ENCODE results near the gene RPS14. TPM values are rescaled to one million over a fixed set of nuclear protein-coding genes. Genes with fewer than 3 reads are reported as not detected.

The RPS14 gene
- total and polyA plus RNA-seq, 10 of the 15 experiments (the other 5 are each of a cell fraction or from before 2014, with no cell fraction given): 2,295 to 4,047 (median 2,787) TPM

DNA sequence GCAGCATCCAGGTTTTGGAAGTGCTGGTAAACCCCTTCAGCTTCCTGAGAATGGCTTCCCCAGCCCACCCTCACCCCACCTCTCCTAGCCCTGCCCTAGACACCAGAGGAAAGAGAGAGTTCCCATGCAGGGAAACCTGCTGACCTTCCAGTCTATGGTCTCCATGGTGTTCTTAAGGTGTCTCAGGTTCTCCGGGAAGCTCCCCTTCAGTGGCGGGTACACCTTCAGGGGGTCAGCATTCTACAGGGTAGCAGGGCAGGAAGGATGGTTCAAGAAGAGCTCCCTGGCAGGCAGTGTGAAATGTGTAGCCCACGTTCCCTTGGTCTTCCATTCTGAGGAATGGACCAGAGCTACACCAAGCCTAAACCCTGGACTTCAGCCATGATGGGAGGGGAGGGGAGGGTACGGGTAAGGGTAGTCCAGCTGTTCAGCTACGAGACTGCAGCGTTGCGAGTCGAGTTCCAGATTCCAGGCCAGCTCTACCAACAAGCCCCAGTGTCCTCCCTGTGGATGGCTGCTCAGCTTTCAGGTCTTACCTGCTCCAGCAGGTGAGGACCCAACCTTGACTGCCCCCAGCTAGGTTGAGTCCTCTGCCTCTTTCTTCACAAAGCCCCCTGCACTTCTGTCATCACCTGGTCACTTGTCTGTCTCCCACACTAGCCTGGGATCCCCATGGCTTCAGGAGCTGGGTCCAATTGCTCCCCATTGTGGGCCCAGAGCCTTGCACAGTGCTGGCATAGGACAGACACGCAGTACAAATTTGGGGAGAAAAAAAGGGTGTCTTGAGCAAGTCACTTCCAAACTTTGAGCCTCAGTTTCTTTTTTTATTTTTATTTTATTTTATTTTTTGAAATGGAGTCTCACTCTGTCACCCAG lies 44.4 kb downstream of the RPS14 start (continued):
- TF ChIP-seq, protein P1, sequence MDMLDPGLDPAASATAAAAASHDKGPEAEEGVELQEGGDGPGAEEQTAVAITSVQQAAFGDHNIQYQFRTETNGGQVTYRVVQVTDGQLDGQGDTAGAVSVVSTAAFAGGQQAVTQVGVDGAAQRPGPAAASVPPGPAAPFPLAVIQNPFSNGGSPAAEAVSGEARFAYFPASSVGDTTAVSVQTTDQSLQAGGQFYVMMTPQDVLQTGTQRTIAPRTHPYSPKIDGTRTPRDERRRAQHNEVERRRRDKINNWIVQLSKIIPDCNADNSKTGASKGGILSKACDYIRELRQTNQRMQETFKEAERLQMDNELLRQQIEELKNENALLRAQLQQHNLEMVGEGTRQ (IDR thresholded peaks at IDR 0.05; ENCODE audit: borderline replicate concordance, low read depth, low read length): no peak
- TF ChIP-seq RFX5 (IDR thresholded peaks at IDR 0.05; ENCODE audit: low read depth, low read length) (no peak), MEF2B (IDR thresholded peaks at IDR 0.05; ENCODE audit: partially characterized antibody, poor library complexity, severe bottlenecking) (no peak), PAX5 (IDR thresholded peaks at IDR 0.05; ENCODE audit: borderline replicate concordance, low read depth, low read length) (0 out of 2 replicates have a peak, but pooled peaks have one; percentile 32), ETV6 (conservative IDR thresholded peaks at IDR 0.05 in 1 of 2, IDR thresholded peaks at IDR 0.05 in 1 of 2; ENCODE audit: borderline replicate concordance in 1 of 2, low read depth in 1 of 2) (no peak), SRF (IDR thresholded peaks at IDR 0.05; ENCODE audit: low read depth in 2 of 2, low read length in 2 of 2) (no peak), EGR1 (IDR thresholded peaks at IDR 0.05; ENCODE audit: borderline replicate concordance in 1 of 2, low read depth in 2 of 2, low read length in 2 of 2) (0 out of 3 replicates have a peak, but pooled peaks of 1 of the 2 experiments have one; percentile 7), POLR2A (IDR thresholded peaks at IDR 0.05; ENCODE audit: low read depth, low read length) (peak; percentile 89), SPI1 (IDR thresholded peaks at IDR 0.05; ENCODE audit: borderline replicate concordance, insufficient read depth, low read depth, low read length) (no peak), CREB1 (IDR thresholded peaks at IDR 0.05; ENCODE audit: low read depth) (no peak), RBBP5 (conservative IDR thresholded peaks at IDR 0.05) (no peak), BACH1 (IDR thresholded peaks at IDR 0.05; ENCODE audit: borderline replicate concordance) (peak; percentile 70), PAX8 (IDR thresholded peaks at IDR 0.05) (no peak), STAT3 (IDR thresholded peaks at IDR 0.05; ENCODE audit: low read depth, low read length) (no peak), NR2C1 (IDR thresholded peaks at IDR 0.05) (no peak), GABPA (IDR thresholded peaks at IDR 0.05; ENCODE audit: low read depth) (no peak), CBFB (IDR thresholded peaks at IDR 0.05; ENCODE audit: low read depth) (peak; percentile 67; the same call in 1 of the 2 replicates), SUZ12 (IDR thresholded peaks at IDR 0.05; ENCODE audit: unreplicated experiment) (no peak), BCL11A (IDR thresholded peaks at IDR 0.05; ENCODE audit: low read depth, low read length) (no peak), CREM (IDR thresholded peaks at IDR 0.05; ENCODE audit: low read depth) (0 out of 2 replicates have a peak, but pooled peaks have one; percentile 20)
- TF ChIP-seq, protein P2, sequence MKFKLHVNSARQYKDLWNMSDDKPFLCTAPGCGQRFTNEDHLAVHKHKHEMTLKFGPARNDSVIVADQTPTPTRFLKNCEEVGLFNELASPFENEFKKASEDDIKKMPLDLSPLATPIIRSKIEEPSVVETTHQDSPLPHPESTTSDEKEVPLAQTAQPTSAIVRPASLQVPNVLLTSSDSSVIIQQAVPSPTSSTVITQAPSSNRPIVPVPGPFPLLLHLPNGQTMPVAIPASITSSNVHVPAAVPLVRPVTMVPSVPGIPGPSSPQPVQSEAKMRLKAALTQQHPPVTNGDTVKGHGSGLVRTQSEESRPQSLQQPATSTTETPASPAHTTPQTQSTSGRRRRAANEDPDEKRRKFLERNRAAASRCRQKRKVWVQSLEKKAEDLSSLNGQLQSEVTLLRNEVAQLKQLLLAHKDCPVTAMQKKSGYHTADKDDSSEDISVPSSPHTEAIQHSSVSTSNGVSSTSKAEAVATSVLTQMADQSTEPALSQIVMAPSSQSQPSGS (IDR thresholded peaks at IDR 0.05; ENCODE audit: low read length): no peak
- TF ChIP-seq, protein P3, sequence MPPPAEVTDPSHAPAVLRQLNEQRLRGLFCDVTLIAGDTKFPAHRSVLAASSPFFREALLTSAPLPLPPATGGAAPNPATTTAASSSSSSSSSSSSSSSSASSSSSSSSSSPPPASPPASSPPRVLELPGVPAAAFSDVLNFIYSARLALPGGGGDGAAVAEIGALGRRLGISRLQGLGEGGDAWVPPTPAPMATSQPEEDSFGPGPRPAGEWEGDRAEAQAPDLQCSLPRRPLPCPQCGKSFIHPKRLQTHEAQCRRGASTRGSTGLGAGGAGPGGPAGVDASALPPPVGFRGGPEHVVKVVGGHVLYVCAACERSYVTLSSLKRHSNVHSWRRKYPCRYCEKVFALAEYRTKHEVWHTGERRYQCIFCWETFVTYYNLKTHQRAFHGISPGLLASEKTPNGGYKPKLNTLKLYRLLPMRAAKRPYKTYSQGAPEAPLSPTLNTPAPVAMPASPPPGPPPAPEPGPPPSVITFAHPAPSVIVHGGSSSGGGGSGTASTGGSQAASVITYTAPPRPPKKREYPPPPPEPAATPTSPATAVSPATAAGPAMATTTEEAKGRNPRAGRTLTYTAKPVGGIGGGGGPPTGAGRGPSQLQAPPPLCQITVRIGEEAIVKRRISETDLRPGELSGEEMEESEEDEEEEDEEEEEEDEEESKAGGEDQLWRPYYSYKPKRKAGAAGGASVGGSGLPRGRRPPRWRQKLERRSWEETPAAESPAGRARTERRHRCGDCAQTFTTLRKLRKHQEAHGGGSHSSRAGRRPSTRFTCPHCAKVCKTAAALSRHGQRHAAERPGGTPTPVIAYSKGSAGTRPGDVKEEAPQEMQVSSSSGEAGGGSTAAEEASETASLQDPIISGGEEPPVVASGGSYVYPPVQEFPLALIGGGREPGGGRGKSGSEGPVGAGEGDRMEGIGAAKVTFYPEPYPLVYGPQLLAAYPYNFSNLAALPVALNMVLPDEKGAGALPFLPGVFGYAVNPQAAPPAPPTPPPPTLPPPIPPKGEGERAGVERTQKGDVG (CRISPR knock-in tag; IDR thresholded peaks at IDR 0.05): peak; percentile 43; the same call in 1 of the 2 replicates
- TF ChIP-seq, protein P4, sequence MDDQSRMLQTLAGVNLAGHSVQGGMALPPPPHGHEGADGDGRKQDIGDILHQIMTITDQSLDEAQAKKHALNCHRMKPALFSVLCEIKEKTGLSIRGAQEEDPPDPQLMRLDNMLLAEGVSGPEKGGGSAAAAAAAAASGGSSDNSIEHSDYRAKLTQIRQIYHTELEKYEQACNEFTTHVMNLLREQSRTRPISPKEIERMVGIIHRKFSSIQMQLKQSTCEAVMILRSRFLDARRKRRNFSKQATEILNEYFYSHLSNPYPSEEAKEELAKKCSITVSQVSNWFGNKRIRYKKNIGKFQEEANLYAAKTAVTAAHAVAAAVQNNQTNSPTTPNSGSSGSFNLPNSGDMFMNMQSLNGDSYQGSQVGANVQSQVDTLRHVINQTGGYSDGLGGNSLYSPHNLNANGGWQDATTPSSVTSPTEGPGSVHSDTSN (IDR thresholded peaks at IDR 0.05; ENCODE audit: insufficient replicate concordance, low read depth, low read length): peak; percentile 2

Data from GM12878 (cell line).